Measurements from ENCODE around the gene RAD23B.
"Not testable (repeated sequence)": the region's sequence is repeated elsewhere in the genome, so short reads cannot be mapped to it uniquely, and the experiment has no call there.

Gene RAD23B

GRCh38 chr9:107282759-107283622, at the start of gene RAD23B:
Gene RAD23B, plus strand, starts transcription at chr9:107283279. Its CDS starts 351 bp downstream, at chr9:107283630.
- DNase-seq (ENCODE audit: low spot score) = peak; percentile 99

GRCh38 chr9:107235765-107236442, 47.2 kb upstream of the RAD23B start:
- DNase-seq (ENCODE audit: low spot score) = no peak

GRCh38 chr9:107237873-107238272, 45.2 kb upstream of the RAD23B start:
- no peak for DNase-seq (ENCODE audit: low spot score)

GRCh38 chr9:107239474-107239873, 43.6 kb upstream of the RAD23B start:
- DNase-seq (ENCODE audit: low spot score) = no peak

GRCh38 chr9:107240260-107240659, 42.8 kb upstream of the RAD23B start:
- no peak for DNase-seq (ENCODE audit: low spot score)

- peak; percentile 22 for DNase-seq (ENCODE audit: low spot score)
Observed at GRCh38 chr9:107242073-107243030, 40.7 kb upstream of the RAD23B start.

GRCh38 chr9:107243742-107244141, 39.3 kb upstream of the RAD23B start:
- DNase-seq (ENCODE audit: low spot score) = peak; percentile 86

GRCh38 chr9:107246259-107247254, 36.5 kb upstream of the RAD23B start:
- no peak for DNase-seq (ENCODE audit: low spot score)

- no peak for DNase-seq (ENCODE audit: low spot score)
Observed at GRCh38 chr9:107248714-107249113, 34.4 kb upstream of the RAD23B start.

- no peak for DNase-seq (ENCODE audit: low spot score)
Observed at GRCh38 chr9:107249131-107249533, 33.9 kb upstream of the RAD23B start.

- no peak for DNase-seq (ENCODE audit: low spot score)
Observed at GRCh38 chr9:107249665-107250285, 33.3 kb upstream of the RAD23B start.

- DNase-seq (ENCODE audit: low spot score) = no peak
Observed at GRCh38 chr9:107251756-107252322, 31.2 kb upstream of the RAD23B start.

- no peak for DNase-seq (ENCODE audit: low spot score)
Observed at GRCh38 chr9:107258919-107259318, 24.2 kb upstream of the RAD23B start.

- DNase-seq (ENCODE audit: low spot score) = not testable (repeated sequence)
Observed at GRCh38 chr9:107259751-107260313, 23.2 kb upstream of the RAD23B start.

GRCh38 chr9:107260437-107261081, 22.5 kb upstream of the RAD23B start:
- DNase-seq (ENCODE audit: low spot score) = no peak

GRCh38 chr9:107261106-107261505, 22.0 kb upstream of the RAD23B start:
- DNase-seq (ENCODE audit: low spot score) = no peak

- no peak for DNase-seq (ENCODE audit: low spot score)
Observed at GRCh38 chr9:107263289-107263688, 19.8 kb upstream of the RAD23B start.

GRCh38 chr9:107266624-107267368, 16.3 kb upstream of the RAD23B start:
- DNase-seq (ENCODE audit: low spot score) = no peak
